ENCODE results near the gene KCNG3. TPM values are rescaled to one million over a fixed set of nuclear protein-coding genes. Genes with fewer than 3 reads are reported as not detected.

KCNG3 gene
- total RNA-seq, 1 experiment from 2014 or later, result 4.3 TPM

GRCh38 chr2:42513252-42513918, 19.6 kb upstream of the KCNG3 start:
- in situ Hi-C loops (cut with HindIII; ENCODE audit: low pct_unique_long_range_greater_than_20kb, low sequenced_read_pairs) (no loop called here), intact Hi-C loops (cut with micrococcal nuclease; ENCODE audit: unreplicated experiment) (loop anchor here (5.0 kb wide), 1 partner anchor 149 kb away; no protein-coding TSS in a partner anchor)
- no peak overlapping the region for H3K4me3 ChIP-seq (ENCODE audit: low read depth in 2 of 2, low read length in 2 of 2)
- CTCF ChIA-PET, result interaction anchor here (1.3 kb wide), 1 partner anchor 150 kb away, joined by 3 read pairs; no protein-coding TSS in a partner anchor
- TSS peak; percentile 60 for BruUV-seq (replicated peaks)
- DNase-seq (ENCODE audit: low read depth, low spot score) (no peak), ATAC-seq (peak; percentile 68; the same call in 1 of the 2 replicates)
- POLR2A ChIA-PET, result no interaction called here
- TF ChIP-seq CTCF (IDR thresholded peaks at IDR 0.05) (peak; percentile 83), SIN3A (IDR thresholded peaks at IDR 0.05; ENCODE audit: borderline replicate concordance, insufficient read depth, low read depth, low read length) (no peak)
- no peak overlapping the region for H3K27ac ChIP-seq (ENCODE audit: low read length)
- no peaks in the 10 kb centered on the region for H3K4me1 ChIP-seq (ENCODE audit: control insufficient read depth, insufficient read depth, low read length)
- H3K9me3 ChIP-seq (ENCODE audit: control insufficient read depth, insufficient read depth, low read depth, low read length), result no peaks in the 10 kb centered on the region
- H3K36me3 ChIP-seq (ENCODE audit: control insufficient read depth, insufficient read depth, low read length), result no peaks in the 10 kb centered on the region
- H3K27me3 ChIP-seq (ENCODE audit: control insufficient read depth, insufficient read depth, low read length), result no peaks in the 10 kb centered on the region

GRCh38 chr2:42510608-42511243, 16.9 kb upstream of the KCNG3 start:
- no peak for TF ChIP-seq SIN3A (IDR thresholded peaks at IDR 0.05; ENCODE audit: borderline replicate concordance, insufficient read depth, low read depth, low read length)
- TF ChIP-seq REST (IDR thresholded peaks at IDR 0.05; ENCODE audit: insufficient read depth in 1 of 2, low read depth in 2 of 2, low read length in 1 of 2), result no peak
- no peak for TF ChIP-seq TCF7L2 (IDR thresholded peaks at IDR 0.05; ENCODE audit: low read depth, low read length)
- no peak for TF ChIP-seq POLR2AphosphoS5 (IDR thresholded peaks at IDR 0.05; ENCODE audit: low read depth, low read length)
- TF ChIP-seq CTCF (IDR thresholded peaks at IDR 0.05), result no peak
- no peak for DNase-seq (ENCODE audit: low read depth, low spot score)
- H3K4me3 ChIP-seq (ENCODE audit: low read depth in 2 of 2, low read length in 2 of 2), result no peak overlapping the region

More at GRCh38 chr2:42510608-42511243, 16.9 kb upstream of the KCNG3 start:
- intact Hi-C loops (cut with micrococcal nuclease; ENCODE audit: unreplicated experiment) (loop anchor here (5.0 kb wide), 1 partner anchor 152 kb away; no protein-coding TSS in a partner anchor), in situ Hi-C loops (cut with HindIII; ENCODE audit: low pct_unique_long_range_greater_than_20kb, low sequenced_read_pairs) (no loop called here)
- no peaks in the 10 kb centered on the region for H3K9me3 ChIP-seq (ENCODE audit: control insufficient read depth, insufficient read depth, low read depth, low read length)
- no peak for ATAC-seq
- H3K27ac ChIP-seq (ENCODE audit: low read length), result no peak overlapping the region
- ChIA-PET POLR2A (no interaction called here), CTCF (no interaction called here)
- no peaks in the 10 kb centered on the region for H3K27me3 ChIP-seq (ENCODE audit: control insufficient read depth, insufficient read depth, low read length)
- H3K36me3 ChIP-seq (ENCODE audit: control insufficient read depth, insufficient read depth, low read length), result no peaks in the 10 kb centered on the region
- H3K4me1 ChIP-seq (ENCODE audit: control insufficient read depth, insufficient read depth, low read length), result no peaks in the 10 kb centered on the region
- BruUV-seq (replicated peaks), result TSS peak; percentile 28
